Activated CD4-positive, CD25-positive, alpha-beta regulatory T cell treated with anti-CD3 and anti-CD28 coated beads, Interleukin-2, amount 50 U/mL, for 24 hours (primary cell): ENCODE data around the gene VAMP5.
"Not testable (repeated sequence)": the region's sequence is repeated elsewhere in the genome, so short reads cannot be mapped to it uniquely, and the experiment has no call there.

ENCODE experiments used
- ATAC-seq, 2 donors: fragments of 150-1000 bp; cut with Tn5 transposase; one replicate each; pipeline ENCODE4 v1.10.0; 2021; ENCODE audit warnings: mild to moderate bottlenecking in 1 of 2, moderate library complexity in 1 of 2

Gene VAMP5

DNA sequence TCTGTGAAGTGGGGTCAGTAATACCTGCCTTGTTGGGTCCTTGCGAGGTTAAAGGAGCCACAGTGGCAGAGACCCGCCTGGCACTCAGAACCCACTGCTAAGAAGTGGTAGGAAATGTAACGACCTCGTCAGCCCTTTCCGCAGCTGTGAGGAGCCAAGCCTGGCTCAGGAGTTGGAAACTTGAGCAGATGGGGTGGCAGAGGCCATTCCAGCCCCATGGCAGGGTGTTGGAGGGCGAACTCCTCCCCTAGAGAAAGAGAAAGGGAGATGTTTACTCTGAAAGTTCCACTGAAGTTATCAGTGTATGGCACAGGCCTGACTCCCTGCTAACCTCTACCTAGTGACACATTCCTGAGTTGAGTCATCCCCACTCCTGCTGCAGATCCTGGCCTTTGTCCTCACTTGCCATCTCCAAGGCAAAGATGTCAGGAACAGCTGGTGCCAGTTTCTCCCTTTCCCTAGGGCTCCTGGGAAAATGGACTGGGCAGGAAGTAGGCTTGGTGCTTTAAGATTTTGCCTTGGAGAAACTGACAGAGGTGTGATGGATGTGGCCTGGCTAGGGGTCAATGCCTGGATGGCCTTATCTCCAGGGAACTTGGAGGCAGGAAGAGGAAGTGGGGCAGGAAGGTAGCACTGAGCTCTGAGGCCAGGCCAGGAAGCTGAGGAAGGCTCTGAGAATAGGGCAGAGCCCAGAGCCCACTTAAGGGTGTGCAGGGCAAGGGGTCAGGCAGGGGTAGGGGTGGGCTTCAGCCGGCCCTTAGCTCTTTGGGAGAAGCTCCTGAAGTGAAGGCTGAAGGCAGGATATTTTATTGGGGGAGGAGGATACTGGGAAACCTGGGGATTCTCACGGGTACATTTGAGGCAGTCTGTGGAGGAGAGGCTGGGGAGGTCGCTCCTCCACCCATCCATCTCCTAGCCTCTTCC, 888 bp downstream of the VAMP5 start:
- peak; percentile 67 to 69 for ATAC-seq

GRCh38 chr2:85585781-85586105, 1.5 kb downstream of the VAMP5 start:
- ATAC-seq = no peak

DNA sequence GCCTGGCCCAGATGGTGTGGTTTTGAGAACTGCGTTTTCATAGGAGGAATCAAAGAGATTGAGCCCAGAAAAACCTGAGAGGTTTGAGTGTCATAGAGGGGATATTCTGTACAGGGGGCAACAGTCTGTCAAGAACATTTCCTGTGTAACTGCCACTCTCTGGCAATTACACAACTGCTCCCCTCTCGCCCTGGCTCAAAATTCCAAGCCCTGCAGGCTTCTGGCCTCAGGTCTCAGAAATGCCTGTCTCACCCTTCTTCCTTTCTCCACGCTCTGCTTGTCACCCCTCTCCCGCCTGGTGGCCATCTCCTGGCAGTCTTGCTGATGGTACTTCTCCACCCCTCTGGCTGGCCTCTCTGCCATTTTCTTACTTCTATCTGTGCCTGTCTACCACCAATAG, 4.0 kb downstream of the VAMP5 start:
- no peak for ATAC-seq

- ATAC-seq = no peak
These were observed 4.4 kb downstream of the VAMP5 start for GRCh38 chr2:85588645-85589044.

- no peak for ATAC-seq
These were observed 5.0 kb downstream of the VAMP5 start for GRCh38 chr2:85589181-85589580.

GRCh38 chr2:85589982-85590791, 6.0 kb downstream of the VAMP5 start:
- ATAC-seq = no peak

- no peak for ATAC-seq
These were observed 6.7 kb downstream of the VAMP5 start for GRCh38 chr2:85590950-85591349.

DNA sequence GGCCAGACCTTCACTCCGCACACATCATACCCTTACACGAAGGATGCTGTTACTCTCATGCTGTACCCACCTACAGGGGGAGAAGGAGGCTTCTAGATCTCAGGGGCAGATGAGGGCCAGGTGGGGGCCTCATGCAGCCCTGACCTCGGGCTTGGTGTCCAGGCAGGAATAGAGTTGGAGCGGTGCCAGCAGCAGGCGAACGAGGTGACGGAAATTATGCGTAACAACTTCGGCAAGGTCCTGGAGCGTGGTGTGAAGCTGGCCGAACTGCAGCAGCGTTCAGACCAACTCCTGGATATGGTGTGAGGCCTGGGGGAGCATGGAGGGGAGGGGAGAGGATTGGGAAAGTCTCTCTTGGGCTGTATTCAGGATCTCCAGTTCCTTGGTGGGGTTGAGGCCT, 7.3 kb downstream of the VAMP5 start:
- ATAC-seq = no peak

DNA sequence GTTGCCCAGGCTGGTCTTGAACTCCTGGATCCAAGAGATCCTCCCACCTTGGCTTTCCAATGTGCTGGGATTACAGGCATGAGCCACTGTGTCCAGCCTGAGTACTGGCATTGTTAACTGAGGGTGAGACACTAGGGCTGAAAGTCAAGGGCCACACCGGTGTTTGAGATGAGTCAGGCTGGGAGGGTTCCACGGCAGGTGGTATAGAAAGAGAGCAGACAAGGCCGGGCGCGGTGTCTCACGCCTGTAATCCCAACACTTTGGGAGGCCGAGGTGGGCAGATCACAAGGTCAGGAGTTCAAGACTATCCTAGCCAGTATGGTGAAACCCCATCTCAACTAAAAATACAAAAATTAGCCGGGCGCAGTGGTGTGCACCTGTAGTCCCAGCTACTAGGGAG, 8.1 kb downstream of the VAMP5 start:
- not testable (repeated sequence) for ATAC-seq

- ATAC-seq = no peak
These were observed 8.8 kb downstream of the VAMP5 start for GRCh38 chr2:85593023-85593422.

DNA sequence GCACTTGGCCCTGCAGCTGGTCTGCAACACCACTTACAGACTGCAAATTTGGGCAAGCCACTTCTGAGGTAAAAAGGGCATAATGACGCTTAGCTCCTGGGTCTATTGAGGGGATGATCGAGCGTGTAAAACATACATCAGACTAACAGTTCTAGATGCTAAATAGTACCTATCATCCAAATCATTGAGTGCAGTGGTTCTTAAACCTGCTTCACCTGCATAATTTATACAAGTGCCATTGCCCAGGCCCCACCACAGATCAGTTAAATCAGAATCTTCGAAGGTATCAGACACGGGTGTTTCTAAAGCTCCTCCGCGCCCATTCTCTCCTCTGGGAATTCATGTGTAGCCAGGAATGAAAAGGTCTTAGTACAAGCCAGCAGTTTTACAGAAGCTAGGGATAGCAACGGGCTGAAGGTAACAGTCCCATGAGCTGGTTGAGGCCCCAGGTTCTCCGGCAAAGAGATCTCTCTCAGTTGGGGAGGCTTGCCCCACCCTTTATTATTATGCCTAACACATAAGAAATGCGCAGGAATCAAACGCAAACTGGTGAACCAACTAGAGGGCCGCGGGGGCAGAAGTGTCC, 10.6 kb downstream of the VAMP5 start:
- ATAC-seq = no peak

DNA sequence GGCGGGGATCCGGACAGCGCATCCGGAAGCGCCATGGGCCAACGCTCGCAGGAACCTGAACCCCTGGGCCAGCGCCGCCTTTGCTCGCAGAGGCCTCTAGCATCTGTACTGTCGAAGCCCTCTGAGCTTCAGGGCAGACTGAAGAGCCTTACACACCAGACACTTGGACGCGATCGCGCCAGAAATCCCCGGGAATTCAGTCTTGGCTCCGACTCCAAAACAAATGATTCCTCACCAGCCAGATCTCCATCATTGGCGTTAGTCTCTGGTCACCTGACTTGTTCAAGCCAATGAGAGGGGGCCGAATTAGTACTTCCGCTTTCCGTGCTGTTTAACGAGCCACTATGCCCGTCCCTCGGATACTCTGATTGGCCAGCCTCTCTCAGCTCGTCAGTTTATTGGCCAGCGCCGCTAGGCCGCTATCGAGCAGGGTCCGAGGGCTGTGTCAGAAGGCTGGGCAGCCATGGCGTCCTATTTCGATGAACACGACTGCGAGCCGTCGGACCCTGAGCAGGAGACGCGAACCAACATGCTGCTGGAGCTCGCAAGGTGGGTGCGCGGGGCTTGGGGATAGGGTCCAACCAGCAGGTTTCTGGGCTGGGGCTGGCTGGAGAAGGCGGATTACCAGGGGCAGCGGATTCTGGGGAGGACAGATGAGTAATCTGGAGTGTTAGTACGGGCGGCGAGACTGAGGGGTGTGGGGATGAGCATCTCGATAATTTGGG, 11.2 kb downstream of the VAMP5 start, which contains the start of gene RNF181:
Gene RNF181, plus strand, starts transcription at position 445 of the 725 bp plus-strand sequence. Its CDS starts 19 bp downstream, at position 464.
- peak; percentile 100 for ATAC-seq

- peak; percentile 9 to 25 for ATAC-seq
These were observed 11.7 kb downstream of the VAMP5 start for GRCh38 chr2:85596026-85596333.

GRCh38 chr2:85596486-85597143, 12.4 kb downstream of the VAMP5 start:
- ATAC-seq = no peak

GRCh38 chr2:85597241-85597640, 13.0 kb downstream of the VAMP5 start:
- ATAC-seq = no peak

DNA sequence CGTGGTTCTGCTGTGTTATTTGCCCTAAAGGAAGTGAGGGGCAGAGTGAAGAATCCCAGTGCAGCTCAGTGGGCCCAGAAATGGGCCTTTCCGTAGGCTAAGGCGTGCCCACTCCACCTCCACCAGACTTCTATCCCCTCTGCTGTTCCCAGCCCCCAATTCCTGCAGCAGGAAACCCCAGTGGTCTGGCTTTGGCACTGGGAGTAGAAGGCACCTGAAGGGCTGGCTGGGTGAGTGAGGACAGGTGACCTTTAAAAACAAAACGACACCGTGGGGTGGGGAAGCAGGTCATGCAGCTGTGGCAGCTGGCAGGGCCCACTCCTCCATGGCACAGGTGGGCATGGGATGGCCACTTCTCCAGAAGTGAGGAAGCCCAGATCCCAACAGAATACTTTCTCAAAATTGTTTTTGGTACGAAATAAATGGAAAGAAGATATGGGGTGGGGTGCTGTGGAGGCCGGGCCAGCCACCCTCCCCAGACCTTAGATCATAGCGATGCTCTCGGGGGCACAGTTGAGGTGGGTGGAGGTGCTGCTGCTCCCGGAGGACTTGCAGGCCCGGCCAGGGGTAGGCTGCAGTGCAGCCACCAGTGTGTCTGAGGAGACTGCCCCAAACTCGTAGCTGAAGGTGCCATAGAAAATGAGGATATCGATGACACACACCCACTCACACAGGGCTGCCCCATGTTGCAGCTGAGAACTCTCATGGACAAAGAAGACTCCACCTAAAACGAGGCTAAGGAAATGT, 14.5 kb downstream of the VAMP5 start:
- ATAC-seq = no peak

- no peak for ATAC-seq
These were observed 15.4 kb downstream of the VAMP5 start for GRCh38 chr2:85599468-85600234.

GRCh38 chr2:85600235-85600575, 16.0 kb downstream of the VAMP5 start:
- no peak for ATAC-seq

GRCh38 chr2:85600951-85601770, 16.9 kb downstream of the VAMP5 start:
- no peak for ATAC-seq
